HG03060 (cell line): Measurements from ENCODE around the gene KLF7.

Experiments used
- ATAC-seq: cut with Tn5 transposase; IDR thresholded peaks from one replicate; pipeline ENCODE4 v1.9.1; 2021; ENCODE audit warnings: low read depth, moderate number of reproducible peaks; ENCODE audit not compliant: unreplicated experiment

The KLF7 gene

DNA sequence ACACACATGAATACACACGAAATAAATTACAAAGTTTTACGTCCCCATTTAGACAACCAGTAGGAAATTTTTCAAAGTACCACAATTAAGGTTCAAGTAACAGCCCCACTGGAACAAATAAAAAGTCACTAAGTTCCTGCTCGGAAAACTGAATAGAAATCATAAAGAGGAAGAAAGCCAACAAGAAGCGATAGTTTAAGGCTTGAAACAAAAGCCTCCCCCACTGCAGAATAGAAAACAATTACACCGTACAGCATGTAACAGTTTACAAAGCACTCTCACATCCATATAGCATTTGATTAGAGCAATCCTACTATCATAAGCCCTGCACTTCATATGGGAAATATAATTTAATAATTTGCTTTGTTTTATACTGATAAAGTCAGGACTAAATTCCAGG lies 15.5 kb downstream of the KLF7 start:
- no peak for ATAC-seq

- ATAC-seq: peak; percentile 65
Measured at GRCh38 chr2:207149249-207150213, 16.2 kb downstream of the KLF7 start.

GRCh38 chr2:207148020-207148419 lies 17.7 kb downstream of the KLF7 start:
- no peak for ATAC-seq

GRCh38 chr2:207144173-207144785 lies 21.5 kb downstream of the KLF7 start:
- ATAC-seq: no peak

GRCh38 chr2:207143215-207144172 lies 22.3 kb downstream of the KLF7 start:
- ATAC-seq: peak; percentile 36

DNA sequence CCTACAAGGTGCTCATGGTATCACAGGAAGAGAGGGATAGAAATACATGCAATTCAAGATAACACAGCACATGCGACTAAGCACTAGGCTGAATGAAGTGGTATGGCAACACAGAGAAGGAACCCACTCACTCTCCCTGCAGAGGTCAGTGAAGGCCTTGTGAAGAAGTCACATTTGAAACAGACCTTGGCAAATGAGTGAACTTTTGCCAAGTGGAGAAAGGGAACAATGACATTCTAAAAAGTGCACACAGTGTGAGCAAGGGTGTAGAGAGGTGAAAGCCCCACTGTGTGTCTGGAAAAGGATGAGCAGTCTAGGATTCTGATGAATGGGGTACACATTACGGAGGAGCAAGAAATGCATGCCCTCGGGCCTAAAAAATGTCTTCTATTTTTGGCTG lies 23.3 kb downstream of the KLF7 start:
- no peak for ATAC-seq

- no peak for ATAC-seq
Measured at GRCh38 chr2:207141386-207141785, 24.4 kb downstream of the KLF7 start.

DNA sequence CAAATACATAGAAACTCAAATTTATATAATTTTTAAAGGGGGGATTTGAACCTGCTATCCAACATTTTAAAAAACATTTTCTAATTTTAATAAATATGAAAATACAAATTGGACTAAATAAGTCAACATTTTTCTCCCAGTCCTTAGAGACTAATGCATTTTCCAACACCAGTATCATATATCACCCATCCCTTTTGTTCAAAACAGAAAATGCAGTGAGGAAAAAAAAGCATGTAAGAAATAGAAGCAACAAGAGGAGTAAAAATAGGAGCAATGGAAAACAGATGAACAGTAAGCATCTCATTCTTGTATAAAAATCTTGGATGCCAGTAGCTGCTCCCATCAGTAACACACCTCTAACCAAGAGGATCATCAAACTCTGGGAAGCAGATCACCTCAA lies 25.5 kb downstream of the KLF7 start:
- no peak for ATAC-seq

DNA sequence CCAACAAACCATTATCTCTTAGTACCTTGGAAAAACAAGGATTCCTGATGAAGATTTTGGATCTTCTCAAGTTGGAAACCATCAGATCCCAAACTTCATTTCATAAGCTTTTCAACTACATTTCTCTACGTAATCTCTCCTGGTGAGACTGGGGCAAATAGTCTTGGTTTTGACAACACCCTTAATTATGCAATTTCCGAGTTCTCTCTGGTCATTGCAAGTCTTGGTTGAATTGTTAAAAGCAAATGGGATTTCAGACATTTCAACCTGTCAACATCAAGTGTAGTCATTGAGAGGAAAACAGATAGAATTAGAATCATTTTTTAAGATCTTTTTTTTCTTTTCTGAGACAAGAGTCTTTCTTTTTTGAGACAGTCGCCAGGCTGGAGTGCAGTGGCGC lies 26.2 kb downstream of the KLF7 start:
- ATAC-seq: no peak

DNA sequence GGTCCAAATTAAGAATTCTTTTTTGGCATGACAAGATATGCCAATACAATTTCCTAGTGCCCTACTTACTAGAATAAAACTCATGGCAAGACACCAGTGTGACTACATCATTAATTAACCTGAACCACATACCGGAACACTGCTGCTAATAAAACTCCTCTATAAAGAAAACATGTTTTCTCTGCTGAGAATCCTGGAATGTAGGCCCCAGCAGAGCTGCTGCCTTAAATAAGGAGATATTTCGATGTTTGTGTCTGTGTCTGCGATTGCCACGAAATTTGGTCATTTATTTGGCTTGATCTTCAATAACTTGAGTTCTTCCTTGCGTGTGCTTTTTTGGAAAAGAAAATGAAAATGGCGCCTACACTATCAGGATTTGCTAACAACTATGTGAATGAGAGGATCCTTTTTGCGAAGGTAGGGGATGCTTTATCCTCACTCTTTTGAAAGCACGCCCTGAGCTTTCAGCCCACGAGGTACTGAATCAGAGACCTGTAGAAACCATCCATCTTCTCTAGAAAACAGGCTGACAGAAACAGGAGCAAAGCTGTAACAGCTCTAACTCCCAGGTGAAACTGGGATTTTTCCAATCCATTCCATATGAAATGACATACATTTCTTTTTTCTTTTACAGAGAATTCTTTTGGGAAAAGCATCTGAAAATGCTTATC lies 27.0 kb downstream of the KLF7 start:
- ATAC-seq: no peak

DNA sequence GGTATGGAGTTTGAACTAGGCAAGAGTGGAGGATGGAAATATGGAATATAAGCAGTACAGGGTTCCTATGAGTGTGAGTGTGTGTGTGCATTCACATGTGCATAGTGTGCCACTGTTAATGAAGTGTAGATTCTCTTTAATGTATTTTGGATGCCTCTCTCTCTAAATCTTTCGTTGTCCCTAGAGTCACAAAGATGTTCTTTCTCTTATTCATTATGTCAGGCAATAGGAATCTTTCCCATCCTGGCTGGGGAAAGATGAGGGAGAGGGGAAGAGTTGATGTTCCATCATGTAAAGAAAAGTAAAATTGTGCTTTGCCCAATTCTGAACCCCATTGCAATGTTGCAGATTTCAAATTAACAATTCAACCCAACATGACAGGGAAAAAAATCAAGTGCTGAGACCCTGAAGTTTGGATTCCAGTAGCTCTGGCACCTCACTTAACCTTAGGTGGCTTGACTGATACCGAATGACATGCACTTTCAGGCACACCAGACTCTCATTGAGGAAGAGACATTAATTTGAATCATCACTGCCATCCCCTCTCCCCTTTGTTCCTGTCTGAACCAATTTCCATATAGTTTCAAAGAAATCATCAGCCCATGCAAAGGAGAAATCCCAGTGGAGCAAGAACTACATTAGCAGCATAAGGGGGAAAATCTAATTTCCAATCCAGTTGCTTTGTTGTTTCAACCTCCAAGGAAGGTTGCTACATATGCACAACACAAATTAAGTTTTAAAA lies 28.0 kb downstream of the KLF7 start:
- no peak for ATAC-seq

DNA sequence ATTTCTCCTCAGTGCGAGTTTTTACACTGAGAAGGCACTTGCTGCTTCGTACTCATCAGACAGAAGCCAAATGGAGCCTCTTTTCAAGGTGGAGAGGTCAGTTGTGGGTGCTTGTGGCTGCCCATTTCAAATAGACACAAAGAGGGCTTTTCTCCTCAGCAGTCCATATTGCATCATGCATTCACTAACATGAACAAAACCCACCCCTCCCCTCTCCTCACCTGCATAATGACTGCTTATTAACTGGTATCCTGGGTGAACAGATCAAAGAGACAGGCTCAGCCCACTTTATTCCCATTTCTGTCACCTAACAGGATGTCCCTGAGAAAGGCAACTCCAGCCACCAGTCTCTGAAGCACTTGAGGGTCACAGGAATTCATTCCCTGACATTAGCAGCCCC lies 28.9 kb downstream of the KLF7 start:
- ATAC-seq: no peak

DNA sequence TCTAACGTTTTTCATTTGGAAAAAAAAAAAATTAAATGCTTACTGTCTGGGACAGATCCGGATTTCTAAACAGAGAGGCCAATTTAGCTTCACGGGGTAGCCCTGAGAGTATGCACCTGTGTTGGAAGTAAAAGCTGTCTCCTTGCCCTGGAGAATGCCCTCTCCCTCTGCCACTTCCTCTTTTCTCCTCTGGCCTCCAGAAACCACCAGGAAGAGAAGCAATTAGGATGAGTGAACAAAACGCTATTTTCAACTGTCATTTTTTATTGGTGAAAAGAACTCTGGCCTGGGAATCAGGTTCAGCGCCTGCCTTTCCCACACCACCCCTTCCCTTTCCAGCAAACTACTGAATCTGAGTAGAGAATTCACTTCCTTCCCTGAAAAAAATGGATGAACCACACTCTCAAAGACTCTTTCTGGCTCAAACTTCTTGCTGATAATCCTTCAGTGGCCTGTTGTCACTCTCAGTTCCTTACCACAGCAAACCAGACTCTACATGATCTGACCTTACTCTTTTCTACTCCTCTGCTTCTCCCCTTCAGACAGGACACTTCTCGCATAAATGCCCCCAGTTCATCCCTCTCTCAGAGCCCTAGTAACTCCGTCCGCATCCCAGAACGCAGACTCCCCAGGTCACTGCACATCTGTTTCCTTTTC lies 29.8 kb downstream of the KLF7 start:
- ATAC-seq: no peak

GRCh38 chr2:207135340-207135739 lies 30.4 kb downstream of the KLF7 start:
- no peak for ATAC-seq

GRCh38 chr2:207133820-207134519 lies 31.8 kb downstream of the KLF7 start:
- ATAC-seq: no peak

GRCh38 chr2:207133458-207133819 lies 32.3 kb downstream of the KLF7 start:
- ATAC-seq: no peak

GRCh38 chr2:207132019-207132418 lies 33.7 kb downstream of the KLF7 start:
- ATAC-seq: no peak

DNA sequence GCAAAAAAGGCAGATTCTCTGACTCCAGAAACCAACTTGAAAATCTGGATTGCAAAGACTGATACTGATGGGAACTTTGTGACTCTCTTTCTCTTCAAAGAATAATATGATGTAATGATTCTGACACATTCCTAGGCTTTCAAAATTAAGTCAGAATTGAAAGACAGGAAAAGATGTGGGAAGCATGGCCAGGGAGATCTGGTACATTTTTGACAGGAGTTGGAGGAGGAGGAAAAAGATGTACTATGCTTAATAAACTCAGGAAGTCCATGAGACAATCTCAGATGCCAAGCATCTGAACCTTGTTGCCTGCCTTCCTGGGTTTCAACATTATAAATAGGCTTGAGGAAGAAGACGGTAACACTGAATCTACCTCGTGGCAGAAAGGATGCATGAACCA lies 34.2 kb downstream of the KLF7 start:
- no peak for ATAC-seq
